CD4-positive, alpha-beta memory T cell (primary cell): Measurements from ENCODE around the gene OPCML. TPM values are rescaled to one million over a fixed set of nuclear protein-coding genes. Genes with fewer than 3 reads are reported as not detected.

Source experiments
- CTCF ChIA-PET: fragments of 350-600 bp; sonication (Branson Sonifier 250); formaldehyde crosslinking; loops from one replicate; lab custom pipeline; 2021; ENCODE audit warnings: inconsistent platforms; ENCODE audit not compliant: partially characterized antibody; lab: Charles Lee
- POLR2A ChIA-PET: fragments of 350-600 bp; sonication (Branson Sonifier 250); formaldehyde crosslinking; loops from one replicate; lab custom pipeline; 2021; ENCODE audit not compliant: partially characterized antibody; lab: Charles Lee
- DNase-seq, 5 donors: peaks; one replicate each; pipeline versions ENCODE4 v3.0.0 to v3.0.0-alpha.2; 2020 to 2022; ENCODE audit warnings: mixed read lengths in 1 of 5
- H3K27ac ChIP-seq: one replicate; pipeline ENCODE4 v1.7.0; 2013; ENCODE audit warnings: low read depth, low read length
- H3K27me3 ChIP-seq: 2 replicates; pipeline ENCODE4 v1.7.0; 2013; ENCODE audit warnings: mild to moderate bottlenecking, low read length, moderate library complexity; ENCODE audit not compliant: insufficient read depth
- H3K36me3 ChIP-seq: 2 replicates; pipeline ENCODE4 v1.7.0; 2013; ENCODE audit warnings: mild to moderate bottlenecking, low read length, moderate library complexity; ENCODE audit not compliant: insufficient read depth
- H3K4me1 ChIP-seq: 2 replicates; pipeline ENCODE4 v1.7.0; 2013; ENCODE audit warnings: mild to moderate bottlenecking, low read length, moderate library complexity; ENCODE audit not compliant: insufficient read depth
- H3K4me3 ChIP-seq, 2 donors: one replicate each; pipeline ENCODE4 v1.7.0; 2013; ENCODE audit warnings: low read length in 2 of 2, mild to moderate bottlenecking in 1 of 2
- H3K9me3 ChIP-seq, 2 donors: one replicate each; pipeline ENCODE4 v1.7.0; 2013; ENCODE audit warnings: low read length in 2 of 2, control low read depth in 1 of 2; ENCODE audit not compliant: control insufficient read depth in 1 of 2
- H3K27ac Mint-ChIP-seq, 7 donors: one replicate each; pipeline ENCODE4 v1.8.0; 2020 to 2021; ENCODE audit warnings: mixed read lengths in 7 of 7, mild to moderate bottlenecking in 6 of 7, inconsistent platforms in 3 of 7, moderate library complexity in 3 of 7
- H3K27me3 Mint-ChIP-seq, 2 donors: one replicate each; pipeline ENCODE4 v1.8.0; 2020 to 2021; ENCODE audit warnings: mixed read lengths in 2 of 2
- H3K36me3 Mint-ChIP-seq, 2 donors: one replicate each; pipeline ENCODE4 v1.8.0; 2020 to 2021; ENCODE audit warnings: mixed read lengths in 2 of 2, inconsistent platforms in 1 of 2, mild to moderate bottlenecking in 1 of 2
- H3K4me1 Mint-ChIP-seq, 4 donors: one replicate each; pipeline ENCODE4 v1.8.0; 2020 to 2021; ENCODE audit warnings: mixed read lengths in 4 of 4, mild to moderate bottlenecking in 1 of 4
- H3K4me3 Mint-ChIP-seq, 8 donors: one replicate each; pipeline ENCODE4 v1.8.0; 2020 to 2021; ENCODE audit warnings: mixed read lengths in 8 of 8, mild to moderate bottlenecking in 7 of 8, moderate library complexity in 6 of 8, inconsistent platforms in 3 of 8
- H3K9me3 Mint-ChIP-seq, 8 donors: one replicate each; pipeline ENCODE4 v1.8.0; 2020 to 2021; ENCODE audit warnings: mixed read lengths in 8 of 8, mild to moderate bottlenecking in 5 of 8, inconsistent platforms in 3 of 8, moderate library complexity in 1 of 8
- intact Hi-C: fragments of 100-400 bp; cut with micrococcal nuclease; formaldehyde crosslinking; loops from one replicate; pipeline ENCODE4 v1.15.1; 2023
- polyA plus RNA-seq, 2 donors: library from polyadenylated mRNA; unstranded; fragments of 300-500 nt; fragmentation: Illumina TruSeq; gene quantifications; one replicate each; pipeline ENCODE4 v1.2.3, GENCODE V29; 2021
- total RNA-seq, 2 experiments: library from RNA; stranded (reverse); gene quantifications; one replicate each; pipeline ENCODE4 v1.2.3, GENCODE V29; 2021

OPCML gene
- total and polyA plus RNA-seq, 4 experiments from 2014 or later: not detected

DNA sequence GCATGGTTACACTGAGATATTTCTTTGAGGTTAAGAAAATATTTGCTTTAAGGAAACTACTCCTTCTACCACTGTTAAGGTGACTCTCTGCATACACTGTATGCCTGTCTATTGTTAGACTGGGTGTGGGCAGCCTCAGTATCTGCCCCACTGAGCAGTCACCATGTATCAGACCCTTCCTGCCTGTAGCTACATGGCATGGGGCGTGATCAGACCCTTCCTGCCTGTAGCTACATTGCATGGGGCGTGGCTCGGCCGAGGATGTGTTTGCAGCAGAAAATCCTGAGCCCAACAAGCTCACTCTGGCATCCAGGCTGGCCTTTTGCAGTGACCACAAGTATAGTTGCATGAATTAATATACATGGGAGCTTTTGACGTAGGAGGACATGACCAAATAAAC lies 669.4 kb downstream of the OPCML start:
- H3K4me3 ChIP-seq: no peak overlapping the region
- Mint-ChIP-seq H3K36me3 (no peaks in the 10 kb centered on the region), H3K9me3 (no peaks in the 10 kb centered on the region), H3K27me3 (peaks cover 0 to 1% of the 10 kb centered on the region in 2 donors), H3K4me1 (no peaks in the 10 kb centered on the region), H3K4me3 (no peak overlapping the region), H3K27ac (no peak overlapping the region)
- H3K4me1 ChIP-seq: no peaks in the 10 kb centered on the region
- POLR2A ChIA-PET: no interaction called here
- H3K27me3 ChIP-seq: no peaks in the 10 kb centered on the region
- CTCF ChIA-PET: no interaction called here
- no peaks in the 10 kb centered on the region for H3K9me3 ChIP-seq
- intact Hi-C loops: no loop called here
- no peak for DNase-seq
- no peaks in the 10 kb centered on the region for H3K36me3 ChIP-seq
- no peak overlapping the region for H3K27ac ChIP-seq

DNA sequence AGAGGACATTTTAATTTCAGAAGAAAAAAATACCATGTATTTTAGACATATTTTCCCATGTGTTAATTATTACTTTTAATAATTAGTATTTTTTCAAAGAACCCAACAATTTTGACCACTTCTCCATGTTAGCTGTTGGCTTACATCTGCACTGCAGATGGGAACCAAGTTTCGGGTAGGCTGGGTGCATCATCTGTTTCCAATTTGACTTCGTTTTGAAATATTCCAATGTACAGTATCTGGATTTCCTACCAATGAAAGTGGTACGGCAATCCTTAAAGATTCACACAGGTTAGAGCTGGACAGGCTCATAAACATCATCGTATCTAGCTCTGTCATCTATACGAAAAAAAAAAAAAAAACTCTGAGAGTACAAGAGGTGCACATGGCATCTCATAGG lies 670.2 kb downstream of the OPCML start:
- intact Hi-C loops: no loop called here
- Mint-ChIP-seq H3K27ac (no peak overlapping the region), H3K4me1 (no peaks in the 10 kb centered on the region), H3K4me3 (no peak overlapping the region), H3K27me3 (peaks cover 0 to 1% of the 10 kb centered on the region in 2 donors), H3K36me3 (no peaks in the 10 kb centered on the region), H3K9me3 (no peaks in the 10 kb centered on the region)
- no peaks in the 10 kb centered on the region for H3K36me3 ChIP-seq
- no peak overlapping the region for H3K4me3 ChIP-seq
- DNase-seq: no peak
- no peaks in the 10 kb centered on the region for H3K9me3 ChIP-seq
- H3K4me1 ChIP-seq: no peaks in the 10 kb centered on the region
- ChIA-PET CTCF (no interaction called here), POLR2A (no interaction called here)
- no peaks in the 10 kb centered on the region for H3K27me3 ChIP-seq
- no peak overlapping the region for H3K27ac ChIP-seq

DNA sequence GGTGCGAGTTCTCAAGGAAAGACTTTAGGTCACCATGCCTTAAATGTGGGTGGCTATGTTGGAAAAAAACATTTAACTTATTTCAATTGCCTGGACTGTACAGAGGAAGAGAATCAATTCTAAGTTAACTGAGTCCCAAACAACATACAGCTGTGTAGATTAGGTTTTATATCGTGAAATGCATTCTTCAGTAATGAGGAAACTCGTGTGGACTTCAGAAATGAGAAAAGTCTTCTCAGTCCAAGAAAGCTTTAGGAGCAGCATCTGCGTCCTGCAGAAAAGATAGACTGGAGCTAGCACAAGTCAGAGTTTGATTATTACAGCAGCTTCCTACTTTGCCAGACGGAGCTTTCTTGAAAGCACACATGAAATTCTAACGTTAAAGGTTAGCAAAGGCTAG lies 673.0 kb downstream of the OPCML start:
- Mint-ChIP-seq H3K4me1 (no peaks in the 10 kb centered on the region), H3K4me3 (no peak overlapping the region), H3K36me3 (no peaks in the 10 kb centered on the region), H3K27me3 (peaks cover 0 to 1% of the 10 kb centered on the region in 2 donors), H3K9me3 (no peaks in the 10 kb centered on the region), H3K27ac (no peak overlapping the region)
- DNase-seq: no peak
- Histone ChIP-seq H3K27ac (no peak overlapping the region), H3K36me3 (no peaks in the 10 kb centered on the region), H3K9me3 (no peaks in the 10 kb centered on the region), H3K27me3 (no peaks in the 10 kb centered on the region), H3K4me3 (no peak overlapping the region), H3K4me1 (no peaks in the 10 kb centered on the region)
- intact Hi-C loops: no loop called here
- ChIA-PET CTCF (no interaction called here), POLR2A (no interaction called here)

DNA sequence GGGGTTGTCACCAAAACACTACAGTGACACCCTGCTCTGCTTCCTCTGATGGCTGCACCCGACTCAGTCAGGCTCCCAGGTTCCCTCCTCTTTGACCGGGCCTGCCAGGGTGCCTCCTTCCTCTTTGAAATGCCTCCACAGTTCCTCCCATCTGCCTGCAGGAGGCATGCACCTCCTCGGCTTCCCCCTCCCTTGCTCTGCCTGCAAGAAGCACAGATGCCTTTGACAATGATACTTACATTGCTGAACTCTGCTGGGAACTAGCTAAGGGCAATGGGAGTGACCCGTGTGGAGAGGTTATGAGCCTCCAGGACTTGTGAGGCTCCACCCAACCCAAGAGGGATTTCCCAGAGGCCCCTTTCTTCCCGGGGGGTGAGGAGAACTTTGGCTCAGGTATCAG lies 674.1 kb downstream of the OPCML start:
- Mint-ChIP-seq H3K27ac (no peak overlapping the region), H3K4me3 (no peak overlapping the region), H3K27me3 (peaks cover 0 to 1% of the 10 kb centered on the region in 2 donors), H3K4me1 (no peaks in the 10 kb centered on the region), H3K36me3 (no peaks in the 10 kb centered on the region), H3K9me3 (no peaks in the 10 kb centered on the region)
- POLR2A ChIA-PET: no interaction called here
- Histone ChIP-seq H3K27ac (no peak overlapping the region), H3K4me3 (no peak overlapping the region), H3K36me3 (no peaks in the 10 kb centered on the region), H3K4me1 (no peaks in the 10 kb centered on the region), H3K27me3 (no peaks in the 10 kb centered on the region), H3K9me3 (no peaks in the 10 kb centered on the region)
- no peak for DNase-seq
- CTCF ChIA-PET: no interaction called here
- intact Hi-C loops: no loop called here

DNA sequence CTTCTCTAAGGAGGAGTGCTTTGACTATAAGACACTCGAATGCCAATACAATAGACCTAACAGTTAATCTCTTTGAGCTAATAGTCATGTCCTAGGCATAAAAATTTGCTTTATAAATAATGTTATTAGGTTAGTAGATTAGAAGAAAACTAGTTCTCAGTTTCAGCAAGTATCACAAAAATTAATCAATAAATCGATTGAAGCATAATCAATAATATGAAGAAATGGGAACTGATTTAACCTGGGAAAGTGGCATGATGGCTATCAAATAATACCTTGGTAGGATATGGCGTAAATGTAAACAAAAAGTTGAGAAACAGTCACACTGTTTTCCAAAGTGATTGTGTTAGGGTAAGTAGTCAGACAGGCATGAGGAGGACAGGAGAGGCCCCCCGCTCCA lies 676.3 kb downstream of the OPCML start:
- H3K27ac Mint-ChIP-seq: no peak overlapping the region
- POLR2A ChIA-PET: no interaction called here
- intact Hi-C loops: no loop called here

DNA sequence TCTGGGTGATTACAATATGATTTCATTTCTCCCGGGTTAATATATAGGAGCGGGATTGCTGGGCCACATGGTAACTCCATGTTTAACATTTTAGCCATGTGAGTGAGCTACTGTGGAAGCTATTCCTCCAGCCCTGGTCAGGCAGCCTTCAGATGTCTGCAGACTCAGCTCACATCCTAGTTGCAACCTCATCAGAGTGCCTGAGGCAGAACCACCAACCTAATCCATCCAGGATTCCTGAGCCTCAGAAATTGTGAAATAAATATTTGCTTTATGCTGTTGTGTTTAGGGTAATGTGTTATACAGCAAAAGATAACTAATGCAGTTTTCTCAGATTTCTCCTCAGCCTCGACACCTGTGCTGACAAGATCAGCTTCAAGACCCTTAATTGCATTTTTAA lies 676.8 kb downstream of the OPCML start:
- intact Hi-C loops: no loop called here
- Mint-ChIP-seq H3K4me1 (no peaks in the 10 kb centered on the region), H3K27ac (no peak overlapping the region), H3K27me3 (no peaks in the 10 kb centered on the region), H3K9me3 (no peaks in the 10 kb centered on the region), H3K4me3 (no peak overlapping the region), H3K36me3 (no peaks in the 10 kb centered on the region)
- H3K4me3 ChIP-seq: no peak overlapping the region
- no peaks in the 10 kb centered on the region for H3K9me3 ChIP-seq
- ChIA-PET CTCF (no interaction called here), POLR2A (no interaction called here)
- H3K27ac ChIP-seq: no peak overlapping the region
- no peaks in the 10 kb centered on the region for H3K36me3 ChIP-seq
- no peak for DNase-seq
- H3K4me1 ChIP-seq: no peaks in the 10 kb centered on the region
- H3K27me3 ChIP-seq: no peaks in the 10 kb centered on the region

More for the DNA sequence above, 676.3 kb downstream of the OPCML start:
- CTCF ChIA-PET: no interaction called here
- Mint-ChIP-seq H3K9me3 (no peaks in the 10 kb centered on the region), H3K4me1 (no peaks in the 10 kb centered on the region), H3K36me3 (no peaks in the 10 kb centered on the region), H3K27me3 (no peaks in the 10 kb centered on the region), H3K4me3 (no peak overlapping the region)
- Histone ChIP-seq H3K27ac (no peak overlapping the region), H3K9me3 (no peaks in the 10 kb centered on the region), H3K4me1 (no peaks in the 10 kb centered on the region), H3K4me3 (no peak overlapping the region), H3K36me3 (no peaks in the 10 kb centered on the region), H3K27me3 (no peaks in the 10 kb centered on the region)
- DNase-seq: no peak

DNA sequence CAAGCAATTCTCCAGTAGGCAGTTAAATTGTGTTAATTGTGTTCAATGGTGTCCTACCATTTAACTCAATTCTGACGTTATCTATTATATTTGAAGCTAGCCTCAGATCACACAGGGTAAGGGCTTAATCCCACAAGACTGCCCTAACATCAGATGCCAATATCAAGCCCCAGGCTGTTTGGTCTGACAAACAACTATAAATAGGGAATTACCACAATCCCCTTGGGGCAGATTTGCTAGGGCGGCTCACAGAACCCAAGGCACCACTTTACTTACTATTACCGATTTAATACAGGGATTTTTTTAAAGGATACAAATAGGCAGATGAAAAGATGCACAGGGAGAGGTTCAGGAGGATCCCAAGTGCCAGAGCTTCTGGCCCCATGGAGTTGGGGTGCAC lies 678.4 kb downstream of the OPCML start:
- Mint-ChIP-seq H3K27me3 (no peaks in the 10 kb centered on the region), H3K27ac (no peak overlapping the region), H3K9me3 (peaks cover 0 to 2% (median 0%) of the 10 kb centered on the region in 8 donors), H3K4me3 (no peak overlapping the region), H3K36me3 (no peaks in the 10 kb centered on the region), H3K4me1 (no peaks in the 10 kb centered on the region)
- no peaks in the 10 kb centered on the region for H3K4me1 ChIP-seq
- no peaks in the 10 kb centered on the region for H3K27me3 ChIP-seq
- intact Hi-C loops: no loop called here
- CTCF ChIA-PET: interaction anchor here (1.0 kb wide), 1 partner anchor 28 kb away, joined by 3 read pairs; no protein-coding TSS in a partner anchor
- POLR2A ChIA-PET: no interaction called here
- no peak overlapping the region for H3K4me3 ChIP-seq
- H3K27ac ChIP-seq: no peak overlapping the region
- no peak for DNase-seq
- H3K36me3 ChIP-seq: no peaks in the 10 kb centered on the region
- H3K9me3 ChIP-seq: no peaks in the 10 kb centered on the region

DNA sequence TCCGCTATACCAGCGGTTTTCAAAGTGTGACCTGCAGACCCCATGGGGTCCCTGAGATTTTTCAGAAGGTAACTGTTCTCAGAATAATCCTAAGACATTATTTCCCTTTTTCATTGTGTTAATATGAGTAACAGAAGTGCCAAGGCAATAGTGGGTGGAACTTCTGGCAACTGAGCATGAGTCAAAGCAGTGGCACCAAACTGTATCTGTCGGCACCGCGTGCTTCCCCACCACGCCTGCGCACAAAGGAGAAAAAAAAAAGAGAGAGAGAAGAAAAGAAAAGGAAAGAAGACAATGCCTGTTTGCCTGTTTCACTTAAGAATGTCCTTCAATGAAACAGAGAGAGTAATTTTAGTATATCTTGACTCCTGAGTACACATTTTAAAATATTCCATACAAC lies 679.9 kb downstream of the OPCML start:
- no peak overlapping the region for H3K4me3 ChIP-seq
- Mint-ChIP-seq H3K9me3 (peaks cover 0 to 2% (median 0%) of the 10 kb centered on the region in 8 donors), H3K36me3 (no peaks in the 10 kb centered on the region), H3K4me3 (no peak overlapping the region), H3K27me3 (no peaks in the 10 kb centered on the region), H3K4me1 (no peaks in the 10 kb centered on the region), H3K27ac (no peak overlapping the region)
- no peaks in the 10 kb centered on the region for H3K27me3 ChIP-seq
- no peaks in the 10 kb centered on the region for H3K9me3 ChIP-seq
- ChIA-PET CTCF (no interaction called here), POLR2A (no interaction called here)
- H3K4me1 ChIP-seq: no peaks in the 10 kb centered on the region
- intact Hi-C loops: no loop called here
- no peak for DNase-seq
- H3K27ac ChIP-seq: no peak overlapping the region
- no peaks in the 10 kb centered on the region for H3K36me3 ChIP-seq
